ENCODE measurements around the gene PARD3B.

GRCh38 chr2:205540036-205540435 lies 994.8 kb downstream of the PARD3B start:
- TF ChIP-seq CTCF (IDR thresholded peaks at IDR 0.05; ENCODE audit: low read depth, low read length) = no peak
- TF ChIP-seq POLR2A (IDR thresholded peaks at IDR 0.05; ENCODE audit: extremely low read depth, insufficient read length) = no peak
- no peak for TF ChIP-seq MYC (IDR thresholded peaks at IDR 0.05; ENCODE audit: low read depth, low read length)
